ENCODE data around the gene NAXE. TPM values are rescaled to one million over a fixed set of nuclear protein-coding genes. Genes with fewer than 3 reads are reported as not detected.

NAXE gene
- total RNA-seq, 1 donor from 2014 or later: 85.3 TPM

GRCh38 chr1:156590326-156591180 lies 1.0 kb upstream of the NAXE start:
- intact Hi-C loops (cut with DNase I): no loop called here

GRCh38 chr1:156591181-156591431 lies 470 bp upstream of the NAXE start:
- Histone ChIP-seq H3K36me3 (peaks cover 3 to 18% of the 10 kb centered on the region in 2 donors), H3K27ac (peak overlapping the region; percentile 82 to 83), H3K27me3 (no peaks in the 10 kb centered on the region), H3K4me1 (peaks cover 4 to 10% of the 10 kb centered on the region in 2 donors), H3K4me3 (peak overlapping the region; percentile 80 to 94), H3K9me3 (no peaks in the 10 kb centered on the region)
- no peak for TF ChIP-seq CTCF (IDR thresholded peaks at IDR 0.05)
- no peak for DNase-seq (ENCODE audit: low spot score in 2 of 2)
- intact Hi-C loops (cut with DNase I): no loop called here

More at GRCh38 chr1:156590326-156591180, 1.0 kb upstream of the NAXE start:
- Histone ChIP-seq H3K27me3 (no peaks in the 10 kb centered on the region), H3K9me3 (no peaks in the 10 kb centered on the region), H3K4me3 (peak overlapping the region in 1 of 2 donors; percentile 94), H3K36me3 (peaks cover 3 to 14% of the 10 kb centered on the region in 2 donors), H3K27ac (peak overlapping the region; percentile 82 to 83), H3K4me1 (peaks cover 4 to 10% of the 10 kb centered on the region in 2 donors)
- TF ChIP-seq CTCF (IDR thresholded peaks at IDR 0.05): no peak
- no peak for DNase-seq (ENCODE audit: low spot score in 2 of 2)

GRCh38 chr1:156592158-156592909 lies 758 bp downstream of the NAXE start:
- intact Hi-C loops (cut with DNase I): no loop called here
- Histone ChIP-seq H3K27ac (peak overlapping the region; percentile 82 to 83), H3K4me1 (peaks cover 4 to 10% of the 10 kb centered on the region in 2 donors), H3K36me3 (peaks cover 3 to 30% of the 10 kb centered on the region in 2 donors), H3K27me3 (no peaks in the 10 kb centered on the region), H3K9me3 (no peaks in the 10 kb centered on the region), H3K4me3 (peak overlapping the region; percentile 80 to 94)
- peak in 1 of 2 donors; percentile 48 for DNase-seq (ENCODE audit: low spot score in 2 of 2)
- TF ChIP-seq CTCF (IDR thresholded peaks at IDR 0.05): no peak

DNA sequence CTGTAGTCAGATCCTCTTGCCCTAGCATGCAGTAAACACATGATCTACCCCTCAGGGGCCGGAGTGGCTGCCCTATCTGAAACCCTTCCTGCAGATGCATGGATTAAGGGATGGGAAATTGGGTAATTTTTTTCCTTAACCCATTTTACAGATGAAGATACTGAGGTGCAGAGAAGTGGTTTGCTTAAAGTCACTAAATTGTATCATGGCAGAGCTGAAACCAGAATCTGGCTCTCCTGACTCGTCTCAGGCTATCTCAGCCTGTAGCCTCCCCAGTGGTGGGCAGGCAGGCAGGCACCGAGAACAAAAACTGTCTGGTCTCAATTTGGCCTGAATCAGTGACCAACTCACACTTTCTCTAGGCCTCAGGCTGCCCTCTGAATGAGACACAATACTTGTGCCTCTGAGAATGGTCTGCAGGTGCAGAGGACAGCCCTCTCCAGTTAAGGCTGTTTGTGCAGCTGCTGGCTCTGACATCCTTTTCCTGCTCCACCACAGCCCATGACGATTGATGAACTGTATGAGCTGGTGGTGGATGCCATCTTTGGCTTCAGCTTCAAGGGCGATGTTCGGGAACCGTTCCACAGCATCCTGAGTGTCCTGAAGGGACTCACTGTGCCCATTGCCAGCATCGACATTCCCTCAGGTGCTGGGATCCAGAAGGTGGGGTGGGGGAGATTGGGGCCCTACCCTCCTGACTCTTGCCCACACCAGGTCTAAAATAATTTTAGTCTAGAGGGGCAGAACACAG lies 1.5 kb downstream of the NAXE start:
- TF ChIP-seq CTCF (IDR thresholded peaks at IDR 0.05): no peak
- Histone ChIP-seq H3K9me3 (no peaks in the 10 kb centered on the region), H3K27me3 (no peaks in the 10 kb centered on the region), H3K4me3 (no peak overlapping the region), H3K36me3 (peaks cover 3 to 36% of the 10 kb centered on the region in 2 donors), H3K27ac (peak overlapping the region in 1 of 2 donors; percentile 83), H3K4me1 (peaks cover 4 to 10% of the 10 kb centered on the region in 2 donors)
- intact Hi-C loops (cut with DNase I): no loop called here
- DNase-seq (ENCODE audit: low spot score in 2 of 2): peak in 1 of 2 donors; percentile 53

- Histone ChIP-seq H3K9me3 (no peaks in the 10 kb centered on the region), H3K36me3 (peaks cover 3 to 40% of the 10 kb centered on the region in 2 donors), H3K4me1 (peaks cover 4 to 10% of the 10 kb centered on the region in 2 donors), H3K27ac (no peak overlapping the region), H3K4me3 (no peak overlapping the region), H3K27me3 (no peaks in the 10 kb centered on the region)
- intact Hi-C loops (cut with DNase I): no loop called here
- peak in 1 of 2 donors; percentile 40 for DNase-seq (ENCODE audit: low spot score in 2 of 2)
- TF ChIP-seq CTCF (IDR thresholded peaks at IDR 0.05): no peak
These were observed 2.0 kb downstream of the NAXE start for GRCh38 chr1:156593661-156593989.
